Measurements from ENCODE around the gene ZFP62.

- TF ChIP-seq CTCF (conservative IDR thresholded peaks at IDR 0.05 in 1 of 2, IDR thresholded peaks at IDR 0.05 in 1 of 2; ENCODE audit: extremely low read depth in 1 of 2, insufficient read depth in 1 of 2, low read depth in 1 of 2, low read length in 2 of 2): no peak
- no peak for TF ChIP-seq EZH2 (IDR thresholded peaks at IDR 0.05; ENCODE audit: borderline replicate concordance, low read length)
These were observed 51.5 kb downstream of the ZFP62 start for GRCh38 chr5:180809403-180810209.

All from mammary epithelial cell (primary cell).